ENCODE measurements around the gene MCTP1. TPM values are rescaled to one million over a fixed set of nuclear protein-coding genes. Genes with fewer than 3 reads are reported as not detected.

MCTP1 gene
- total RNA-seq, 1 experiment from 2014 or later: 0.44 TPM

DNA sequence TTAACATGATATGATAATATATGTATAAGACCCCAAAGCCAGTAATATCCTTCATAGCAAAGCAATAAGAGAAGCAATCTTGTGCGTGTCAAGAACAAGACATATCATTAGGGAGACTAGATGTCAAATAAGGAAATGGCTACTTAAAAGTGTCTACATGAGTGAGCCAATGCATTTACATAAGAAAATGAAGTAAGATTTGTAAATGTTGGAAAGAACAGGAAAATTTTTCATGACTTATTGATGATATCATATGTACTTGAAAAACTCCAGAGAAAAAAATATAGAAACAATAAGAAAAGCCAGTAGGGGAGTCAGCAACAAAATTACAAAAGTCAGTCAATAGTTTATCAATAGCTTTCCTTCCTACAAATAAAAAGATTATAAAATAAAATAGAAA lies 13.8 kb upstream of the MCTP1 start:
- Histone ChIP-seq H3K9ac (ENCODE audit: low read length) (no peak overlapping the region), H3K79me2 (ENCODE audit: insufficient read depth, low read length) (no peaks in the 10 kb centered on the region), H3K9me2 (ENCODE audit: insufficient read depth) (no peaks in the 10 kb centered on the region), H3K9me3 (ENCODE audit: control insufficient read depth in 1 of 2, insufficient read depth in 1 of 2, low read depth in 1 of 2, low read length in 2 of 2) (no peaks in the 10 kb centered on the region), H3K4me3 (replicated peaks in 1 of 2; ENCODE audit: low read depth in 1 of 2, low read length in 2 of 2) (no peak overlapping the region), H3K27me3 (ENCODE audit: insufficient read depth, low read length) (no peaks in the 10 kb centered on the region), H3K4me2 (ENCODE audit: low read length) (no peak overlapping the region), H4K20me1 (ENCODE audit: insufficient read depth) (no peaks in the 10 kb centered on the region), H3K27ac (ENCODE audit: low read depth, low read length) (no peak overlapping the region), H2AFZ (ENCODE audit: low read depth, low read length, poor library complexity, severe bottlenecking) (no peak overlapping the region), H3K36me3 (ENCODE audit: control insufficient read depth in 1 of 2, insufficient read depth in 2 of 2, low read length in 2 of 2) (no peaks in the 10 kb centered on the region), H3K4me1 (ENCODE audit: control insufficient read depth in 1 of 2, insufficient read depth in 2 of 2, low read length in 2 of 2) (no peaks in the 10 kb centered on the region)
- no TSS peak for BruUV-seq (replicated peaks)
- POLR2A ChIA-PET: no interaction called here
- ATAC-seq (no peak), DNase-seq (ENCODE audit: low read depth, low spot score) (no peak)
- TF ChIP-seq, protein P1, sequence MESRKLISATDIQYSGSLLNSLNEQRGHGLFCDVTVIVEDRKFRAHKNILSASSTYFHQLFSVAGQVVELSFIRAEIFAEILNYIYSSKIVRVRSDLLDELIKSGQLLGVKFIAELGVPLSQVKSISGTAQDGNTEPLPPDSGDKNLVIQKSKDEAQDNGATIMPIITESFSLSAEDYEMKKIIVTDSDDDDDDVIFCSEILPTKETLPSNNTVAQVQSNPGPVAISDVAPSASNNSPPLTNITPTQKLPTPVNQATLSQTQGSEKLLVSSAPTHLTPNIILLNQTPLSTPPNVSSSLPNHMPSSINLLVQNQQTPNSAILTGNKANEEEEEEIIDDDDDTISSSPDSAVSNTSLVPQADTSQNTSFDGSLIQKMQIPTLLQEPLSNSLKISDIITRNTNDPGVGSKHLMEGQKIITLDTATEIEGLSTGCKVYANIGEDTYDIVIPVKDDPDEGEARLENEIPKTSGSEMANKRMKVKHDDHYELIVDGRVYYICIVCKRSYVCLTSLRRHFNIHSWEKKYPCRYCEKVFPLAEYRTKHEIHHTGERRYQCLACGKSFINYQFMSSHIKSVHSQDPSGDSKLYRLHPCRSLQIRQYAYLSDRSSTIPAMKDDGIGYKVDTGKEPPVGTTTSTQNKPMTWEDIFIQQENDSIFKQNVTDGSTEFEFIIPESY (IDR thresholded peaks at IDR 0.05; ENCODE audit: extremely low read depth, insufficient replicate concordance, low read length): no peak
- TF ChIP-seq CEBPB (IDR thresholded peaks at IDR 0.05; ENCODE audit: low read depth): no peak
- no peak for TF ChIP-seq SRF (IDR thresholded peaks at IDR 0.05; ENCODE audit: low read depth)
- TF ChIP-seq YY1 (IDR thresholded peaks at IDR 0.05; ENCODE audit: extremely low read depth, insufficient replicate concordance, low read depth, low read length): no peak
- TF ChIP-seq EZH2 (IDR thresholded peaks at IDR 0.05): no peak
- TF ChIP-seq TCF7L2 (IDR thresholded peaks at IDR 0.05; ENCODE audit: borderline replicate concordance, extremely low read depth, insufficient read depth, insufficient read length): no peak
- no peak for TF ChIP-seq CTCF (IDR thresholded peaks at IDR 0.05 in 2 of 3, conservative IDR thresholded peaks at IDR 0.05 in 1 of 3; ENCODE audit: borderline replicate concordance in 1 of 3, insufficient read depth in 1 of 3, low read depth in 2 of 3, low read length in 2 of 3)
- no peak for TF ChIP-seq EGR1 (IDR thresholded peaks at IDR 0.05; ENCODE audit: low read depth)
- TF ChIP-seq RAD21 (IDR thresholded peaks at IDR 0.05; ENCODE audit: low read depth): no peak
- CTCF ChIA-PET: no interaction called here
- intact Hi-C loops (cut with micrococcal nuclease): no loop called here
- RAD21 ChIA-PET (ENCODE audit: low non-redundant PET in 1 of 2, low total read pairs in 2 of 2, uncharacterized antibody in 2 of 2, unreplicated experiment in 2 of 2): no interaction called here

Measured in HCT116 (cell line).